Measurements from ENCODE around the gene NEK9.
A peak's percentile ranks its signal among the peaks of the same experiment; 100 is the strongest.

DNA sequence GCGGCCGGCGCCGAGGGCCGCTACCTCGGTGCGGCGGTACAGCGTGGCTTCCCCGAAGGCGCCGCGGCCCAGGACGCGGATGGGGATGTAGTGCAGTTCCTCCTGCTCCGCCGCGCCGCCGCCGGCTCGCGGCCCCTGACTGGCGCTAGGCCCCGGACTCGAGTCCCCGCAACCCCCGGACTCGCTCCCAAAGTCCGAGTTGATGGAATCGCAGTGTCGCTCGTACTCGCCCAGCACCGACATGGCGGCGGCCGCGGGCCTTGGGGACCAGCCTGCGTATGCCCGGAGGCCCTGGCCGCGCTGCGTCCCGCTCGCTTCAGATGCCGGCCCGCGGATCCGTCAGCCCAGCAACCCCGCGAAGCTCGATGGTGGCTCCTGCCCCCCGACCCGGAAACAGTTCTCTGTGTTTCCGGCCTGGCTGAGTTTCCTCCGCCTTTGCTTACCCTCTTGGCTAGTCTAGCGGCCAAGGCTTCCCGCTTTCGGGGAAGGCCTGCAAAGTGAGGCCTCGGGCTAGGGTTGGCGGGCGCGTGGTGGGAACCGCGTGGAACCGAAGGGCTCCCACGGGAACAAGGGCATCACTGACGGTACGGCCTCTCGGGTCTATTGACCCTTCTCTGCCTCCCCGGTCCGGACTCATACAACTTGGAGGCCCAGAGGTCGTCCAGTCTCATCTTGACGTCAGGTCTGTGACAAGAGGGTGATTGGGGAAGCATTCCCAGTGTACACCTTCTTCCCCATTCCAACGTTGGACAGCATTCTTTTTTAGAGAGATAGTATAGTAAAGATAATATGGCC, at the start of gene NEK9:
- TF ChIP-seq EZH2phosphoT487 (IDR thresholded peaks at IDR 0.05) (peak; percentile 47), EZH2 (IDR thresholded peaks at IDR 0.05) (no peak), CTCF (IDR thresholded peaks at IDR 0.05) (no peak)

Measured in neural progenitor cell (in vitro differentiated cells).